K562 (cell line): ENCODE results near the gene SPEM2. TPM values are rescaled to one million over a fixed set of nuclear protein-coding genes. Genes with fewer than 3 reads are reported as not detected.

Experiments
- ATAC-seq: fragments of 200-7000 bp; cut with Tn5 transposase; 3 replicates; pipeline ENCODE4 v1.9.1; 2020; ENCODE audit warnings: moderate library complexity
- BruUV-seq: library from RNA; stranded (reverse); fragments of 400-500 nt; replicated peaks from 2 replicates; lab custom pipeline; 2021; lab: Mats Ljungman, UMichigan
- CTCF ChIA-PET: fragments of 300-600 bp; formaldehyde crosslinking; extraction: SDS; loops from one replicate; lab custom pipeline; 2021; ENCODE audit warnings: low intra/inter-chr PET ratio; lab: Yijun Ruan, JAX
- POLR2A ChIA-PET: fragments of 300-600, 350-650 bp; sonication (Branson Sonifier 250); formaldehyde crosslinking; extraction: SDS; loops from one replicate; lab custom pipeline; 2021; ENCODE audit warnings: antibody characterized with exemption, inconsistent platforms; lab: Yijun Ruan, JAX
- DNase-seq, 4 experiments: peaks; one replicate each; pipeline versions ENCODE4 v3.0.0 to v3.0.0-alpha.2; 2011 to 2018; ENCODE audit warnings: low spot score in 3 of 4, mixed read lengths in 3 of 4; ENCODE audit errors: extremely low read depth in 1 of 4
- FAIRE-seq: peaks from 2 replicates; lab custom pipeline; 2011; peaks lifted over from hg19 to GRCh38; lab: Jason Lieb, UNC
- H2AFZ ChIP-seq: 2 replicates; pipeline ENCODE4 v1.6.0; 2011; ENCODE audit warnings: low read depth, low read length, control low read depth, inconsistent platforms
- H3K27ac ChIP-seq: fragments of 200-600 bp; 3 replicates; pipeline ENCODE4 v1.8.0; 2011; ENCODE audit warnings: low read depth, mild to moderate bottlenecking, control low read depth, inconsistent platforms, low read length, moderate library complexity, mixed read lengths; ENCODE audit errors: extremely low read depth
- H3K27me3 ChIP-seq, 2 experiments: fragments of 300-600 bp in 1 of 2; 2 replicates in 1 of 2; 3 replicates in 1 of 2; pipeline versions ENCODE4 v1.6.0 to v1.8.0; 2011; ENCODE audit warnings: inconsistent platforms in 2 of 2, low read length in 2 of 2, mild to moderate bottlenecking in 1 of 2, mixed read lengths in 1 of 2, moderate library complexity in 1 of 2; ENCODE audit not compliant: control insufficient read depth in 2 of 2, insufficient read depth in 2 of 2
- H3K36me3 ChIP-seq: fragments of 300-600 bp; 3 replicates; pipeline ENCODE4 v1.8.0; 2011; ENCODE audit warnings: mild to moderate bottlenecking, low read length, inconsistent platforms; ENCODE audit not compliant: control insufficient read depth, insufficient read depth
- H3K4me1 ChIP-seq, 2 experiments: fragments of 200-600 bp in 1 of 2; replicated peaks in 1 of 2; 2 replicates in 1 of 2; 3 replicates in 1 of 2; pipeline versions ENCODE4 v1.5.1 to v1.8.0; 2011; ENCODE audit warnings: inconsistent platforms in 2 of 2, low read length in 2 of 2, mild to moderate bottlenecking in 1 of 2, mixed read lengths in 1 of 2, moderate library complexity in 1 of 2; ENCODE audit not compliant: control insufficient read depth in 2 of 2, insufficient read depth in 2 of 2
- H3K4me2 ChIP-seq: 2 replicates; pipeline ENCODE4 v1.6.1; 2011; ENCODE audit warnings: low read length, control low read depth, inconsistent platforms, mixed read lengths; ENCODE audit not compliant: insufficient read depth
- H3K4me3 ChIP-seq: fragments of 200-600 bp; sonication (generic), shearing (Covaris generic); 2 replicates; pipeline ENCODE4 v1.5.1; 2016; ENCODE audit warnings: control low read depth, inconsistent platforms
- H3K79me2 ChIP-seq: fragments of 200-600 bp; 3 replicates; pipeline ENCODE4 v1.8.0; 2011; ENCODE audit warnings: low read length, inconsistent platforms; ENCODE audit not compliant: control insufficient read depth, insufficient read depth
- H3K9ac ChIP-seq, 2 experiments: 2 replicates each; pipeline versions ENCODE4 v1.6.0 to v1.6.1; 2011; ENCODE audit warnings: low read depth in 2 of 2, low read length in 2 of 2, control low read depth in 1 of 2, inconsistent platforms in 1 of 2, mild to moderate bottlenecking in 1 of 2, mixed read lengths in 1 of 2; ENCODE audit not compliant: insufficient read depth in 1 of 2
- H3K9me1 ChIP-seq: one replicate; pipeline ENCODE4 v1.6.0; 2011; ENCODE audit warnings: inconsistent platforms, mild to moderate bottlenecking, low read length, moderate library complexity; ENCODE audit not compliant: control insufficient read depth, insufficient read depth
- H3K9me3 ChIP-seq: replicated peaks from 2 replicates; pipeline ENCODE4 v1.5.1; 2011; ENCODE audit warnings: low read depth, low read length, inconsistent platforms; ENCODE audit not compliant: control insufficient read depth, insufficient read depth
- H4K20me1 ChIP-seq: replicated peaks from 2 replicates; pipeline ENCODE4 v1.6.1; 2011; ENCODE audit warnings: low read length, inconsistent platforms, mixed read lengths; ENCODE audit not compliant: control insufficient read depth, insufficient read depth
- ATF7 ChIP-seq: fragments of 450-650 bp; IDR thresholded peaks from 2 replicates; pipeline ENCODE4 v1.7.1; 2014; ENCODE audit warnings: mild to moderate bottlenecking, moderate library complexity
- BHLHE40 ChIP-seq: IDR thresholded peaks from 2 replicates; pipeline ENCODE4 v1.6.1; 2011; ENCODE audit warnings: low read length, improper control_type of control experiment
- C11orf30 ChIP-seq: fragments of 450-650 bp; IDR thresholded peaks from 2 replicates; pipeline ENCODE4 v1.6.1; 2016; ENCODE audit warnings: low read depth, mild to moderate bottlenecking
- CBX1 ChIP-seq: sonication (generic); IDR thresholded peaks from 2 replicates; pipeline ENCODE4 v1.6.1; 2016; ENCODE audit warnings: antibody characterized with exemption, low read depth, mild to moderate bottlenecking
- CBX5 ChIP-seq: IDR thresholded peaks from 2 replicates; pipeline ENCODE4 v1.6.1; 2014; ENCODE audit warnings: low read depth, borderline replicate concordance
- FOXA1 ChIP-seq: fragments of 450-650 bp; IDR thresholded peaks from 2 replicates; pipeline ENCODE4 v1.6.1; 2016; ENCODE audit warnings: mild to moderate bottlenecking, borderline replicate concordance
- FUS ChIP-seq: fragments of 200-400 bp; formaldehyde crosslinking; optimal IDR thresholded peaks from 2 replicates; pipeline ENCODE3; 2017; ENCODE audit warnings: low read depth, low read length
- GABPB1 ChIP-seq: sonication (generic); formaldehyde crosslinking; IDR thresholded peaks from 2 replicates; pipeline ENCODE4 v1.8.0; 2022; ENCODE audit warnings: mild to moderate bottlenecking, missing genetic modification reagents
- HDAC1 ChIP-seq, 2 experiments: fragments of 450-650 bp; IDR thresholded peaks; 2 replicates each; pipeline ENCODE4 v1.6.1; 2016 to 2017; ENCODE audit warnings: inconsistent platforms in 1 of 2, mild to moderate bottlenecking in 1 of 2, moderate library complexity in 1 of 2
- HLTF ChIP-seq: fragments of 450-650 bp; IDR thresholded peaks from 2 replicates; pipeline ENCODE4 v1.6.1; 2016
- IRF2 ChIP-seq: sonication (generic); formaldehyde crosslinking; IDR thresholded peaks from 2 replicates; pipeline ENCODE4 v1.8.1; 2022; ENCODE audit warnings: mild to moderate bottlenecking, missing genetic modification reagents
- KLF16 ChIP-seq: IDR thresholded peaks from 2 replicates; pipeline ENCODE4 v1.6.1; 2016; ENCODE audit warnings: antibody characterized with exemption
- MYC ChIP-seq, 2 experiments: fragments of 250-450 bp in 1 of 2; sonication (Bioruptor Pico) in 1 of 2; IDR thresholded peaks; 2 replicates each; pipeline versions ENCODE4 v1.5.1 to v1.6.1; 2012 to 2021; ENCODE audit warnings: low read depth in 2 of 2, borderline replicate concordance in 1 of 2, improper control_type of control experiment in 1 of 2, low read length in 1 of 2, mild to moderate bottlenecking in 1 of 2, moderate library complexity in 1 of 2
- PURB ChIP-seq: sonication (generic); formaldehyde crosslinking; IDR thresholded peaks from 2 replicates; pipeline ENCODE4 v1.9.0; 2021; ENCODE audit warnings: low read depth, mild to moderate bottlenecking, missing genetic modification reagents
- RB1 ChIP-seq: fragments of 450-650 bp; IDR thresholded peaks from 2 replicates; pipeline ENCODE4 v1.6.1; 2017; ENCODE audit warnings: low read depth, mild to moderate bottlenecking
- SUPT5H ChIP-seq: fragments of 450-650 bp; IDR thresholded peaks from 2 replicates; pipeline ENCODE4 v1.6.1; 2016
- UBTF ChIP-seq, 2 experiments: IDR thresholded peaks; 2 replicates each; pipeline ENCODE4 v1.6.1; 2012; ENCODE audit warnings: improper control_type of control experiment in 2 of 2, low read depth in 2 of 2, low read length in 2 of 2, borderline replicate concordance in 1 of 2
- ZNF316 ChIP-seq: fragments of 450-650 bp; IDR thresholded peaks from 2 replicates; pipeline ENCODE4 v1.6.1; 2016
- WGBS: fragments of 100-300 bp; shearing (Covaris generic); methylation state at CpG from one replicate; pipeline ENCODE4 v1.1.6; 2016; ENCODE audit warnings: low coverage, mixed read lengths; ENCODE audit not compliant: insufficient coverage; ENCODE audit errors: missing lambda C conversion rate; 5-methylcytosine and 5-hydroxymethylcytosine counted together
- in situ Hi-C: fragments of 300-500 bp; cut with MboI; formaldehyde crosslinking; loops from 4 replicates; pipeline ENCODE4 v1.15.0; 2018; ENCODE audit warnings: inconsistent platforms, mixed read lengths
- intact Hi-C: fragments of 100-400 bp; cut with micrococcal nuclease; formaldehyde crosslinking; loops from 2 replicates; pipeline ENCODE4 v1.14.2; 2022
- polyA plus RNA-seq, 8 experiments: library from polyadenylated mRNA; depleted of rRNA in 4 of 8; stranded (reverse) in 5 of 8; unstranded in 3 of 8; fragments of >200 nt; fragmentation: Nextera tagmentation in 2 of 8; fragmentation: Illumina TruSeq in 1 of 8; extraction: Ambion mirVana in 2 of 8; extraction: Trizol in 1 of 8; gene quantifications; 2 replicates each; pipeline versions ENCODE4 v1.2.1 to v1.2.3, GENCODE V29; 2011 to 2014; ENCODE audit warnings: inconsistent platforms in 1 of 8, missing spikeins in 1 of 8
- total RNA-seq, 7 experiments: library from RNA; depleted of rRNA in 6 of 7; stranded (reverse); fragments of >200 nt in 6 of 7; fragmentation: Illumina TruSeq in 2 of 7; extraction: Trizol in 2 of 7; gene quantifications; 2 replicates each; pipeline versions ENCODE4 v1.2.1 to v1.2.3, GENCODE V29; 2011 to 2021; ENCODE audit warnings: low replicate concordance in 1 of 7
- TF ChIP-seq, protein P1 (sequence below): fragments of 250-450 bp; sonication (Bioruptor Pico); IDR thresholded peaks from 2 replicates; pipeline ENCODE4 v1.8.0; 2022; ENCODE audit warnings: inconsistent platforms, mild to moderate bottlenecking, moderate library complexity, borderline replicate concordance

SPEM2 gene
- total and polyA plus RNA-seq, 9 of the 15 experiments (the other 6 are each of a cell fraction or from before 2014, with no cell fraction given) = not detected

DNA sequence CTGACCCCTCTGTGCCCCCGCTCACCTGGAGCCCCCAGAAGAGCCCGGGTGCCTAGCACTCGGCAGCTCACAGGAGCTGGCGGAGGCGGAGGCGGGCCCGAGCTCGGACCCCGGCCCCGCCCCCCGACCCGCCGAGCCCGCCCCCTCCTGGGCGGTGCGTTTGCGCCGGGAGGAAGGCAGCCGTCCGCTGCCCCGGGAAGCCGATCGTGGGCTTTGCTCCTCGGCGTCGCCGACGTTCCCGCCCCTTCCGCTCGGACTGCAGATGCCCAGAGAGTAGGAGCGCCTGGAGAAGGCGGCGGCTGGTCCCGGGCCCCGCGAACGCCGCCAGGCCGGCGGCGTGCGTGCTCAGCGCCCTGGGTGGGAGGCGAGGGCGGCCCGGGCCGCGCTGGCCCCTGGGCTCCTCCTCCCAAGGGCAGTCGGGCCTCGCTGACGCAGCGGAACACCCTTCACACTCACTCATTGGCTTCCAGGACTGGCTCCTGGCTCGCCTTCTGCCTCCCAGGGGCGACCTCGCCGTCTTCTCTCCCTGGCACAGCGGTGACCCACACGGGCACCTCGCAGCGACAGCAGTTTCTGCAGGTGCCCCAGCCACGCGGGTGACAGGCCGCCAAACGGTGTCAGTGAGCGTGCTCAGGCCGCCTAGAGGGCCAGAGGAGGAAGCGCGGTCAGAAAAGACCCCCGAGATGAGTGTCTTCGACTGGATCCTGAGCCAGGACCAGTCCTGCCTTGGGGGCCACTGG is 30.8 kb upstream of the SPEM2 start, which contains the start of gene PLSCR3:
PLSCR3 (minus strand) TSS at position 74 of the 740 bp plus-strand sequence. CDS start 415 bp downstream, outside the sequence.
- peak; percentile 84 to 91 (median 88) for DNase-seq
- FAIRE-seq = peak; percentile 77
- TSS peak; percentile 78 for BruUV-seq
- Histone ChIP-seq H3K27me3 (no peaks in the 10 kb centered on the region), H2AFZ (peak within 1 kb of the TSS; percentile 84), H3K27ac (peak within 1 kb of the TSS; percentile 79), H3K4me2 (peak within 1 kb of the TSS; percentile 74), H3K9me1 (no peaks in the 10 kb centered on the region), H3K36me3 (no peaks in the 10 kb centered on the region), H3K4me1 (peaks cover 3 to 24% of the 10 kb centered on the region in 2 experiments; a peak in 4 of 5 replicates), H3K4me3 (peak within 1 kb of the TSS; percentile 68), H3K9me3 (no peaks in the 10 kb centered on the region), H4K20me1 (no peaks in the 10 kb centered on the region), H3K79me2 (no peaks in the 10 kb centered on the region), H3K9ac (peak within 1 kb of the TSS; percentile 75 to 97)
- in situ Hi-C loops (no loop called here), intact Hi-C loops (no loop called here)
- 2% methylated on average over 11 of the region's 71 CpGs for WGBS
- CTCF ChIA-PET = interaction anchor here (0.6 kb wide), 1 partner anchor 98 kb away, joined by 3 read pairs; no protein-coding TSS in a partner anchor
- peak; percentile 97 for ATAC-seq
- POLR2A ChIA-PET = interaction anchor here (0.6 kb wide), 2 partner anchors 52 to 91 kb away, joined by 3 to 4 read pairs; no protein-coding TSS in a partner anchor
- TF ChIP-seq, protein P1, sequence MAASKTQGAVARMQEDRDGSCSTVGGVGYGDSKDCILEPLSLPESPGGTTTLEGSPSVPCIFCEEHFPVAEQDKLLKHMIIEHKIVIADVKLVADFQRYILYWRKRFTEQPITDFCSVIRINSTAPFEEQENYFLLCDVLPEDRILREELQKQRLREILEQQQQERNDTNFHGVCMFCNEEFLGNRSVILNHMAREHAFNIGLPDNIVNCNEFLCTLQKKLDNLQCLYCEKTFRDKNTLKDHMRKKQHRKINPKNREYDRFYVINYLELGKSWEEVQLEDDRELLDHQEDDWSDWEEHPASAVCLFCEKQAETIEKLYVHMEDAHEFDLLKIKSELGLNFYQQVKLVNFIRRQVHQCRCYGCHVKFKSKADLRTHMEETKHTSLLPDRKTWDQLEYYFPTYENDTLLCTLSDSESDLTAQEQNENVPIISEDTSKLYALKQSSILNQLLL = no peak
- no peak for TF ChIP-seq FUS
- no peak for TF ChIP-seq PURB (CRISPR knock-in tag)
- no peak for TF ChIP-seq FOXA1
- TF ChIP-seq SUPT5H = peak; percentile 54
- peak; percentile 60; the same call in 1 of the 2 replicates for TF ChIP-seq MYC (IDR thresholded peaks at IDR 0.05; ENCODE audit: low read depth, low read length)
- TF ChIP-seq MYC (CRISPR knock-in tag; IDR thresholded peaks at IDR 0.05; ENCODE audit: borderline replicate concordance, low read depth) = no peak
- TF ChIP-seq IRF2 = no peak
- no peak for TF ChIP-seq CBX5
- 0 out of 2 replicates have a peak, but pooled peaks have one; percentile 1 for TF ChIP-seq HLTF
- no peak for TF ChIP-seq KLF16
- peak; percentile 59; the same call in 1 of the 2 replicates for TF ChIP-seq C11orf30
- peak; percentile 53; the same call in 1 of the 2 replicates for TF ChIP-seq ZNF316
- peak in 1 of 2 experiments; percentile 69; a peak in 2 of 4 replicates for TF ChIP-seq HDAC1 (IDR thresholded peaks at IDR 0.05)
- peak; percentile 51; the same call in 1 of the 2 replicates for TF ChIP-seq GABPB1 (CRISPR knock-in tag)
- peak in 1 of 2 experiments; percentile 57; a peak in 2 of 4 replicates for TF ChIP-seq UBTF (IDR thresholded peaks at IDR 0.05; ENCODE audit: borderline replicate concordance in 1 of 2, low read depth in 2 of 2, low read length in 2 of 2)
- TF ChIP-seq BHLHE40 = no peak
- peak; percentile 44; the same call in 1 of the 2 replicates for TF ChIP-seq RB1
- peak; percentile 17; the same call in 1 of the 2 replicates for TF ChIP-seq ATF7
- peak; percentile 47; the same call in 1 of the 2 replicates for TF ChIP-seq CBX1
